ENCODE results near the gene SLC9B2.

Gene SLC9B2

GRCh38 chr4:103098341-103098740 is 21.8 kb upstream of the SLC9B2 start:
- no peak overlapping the region for H3K4me3 ChIP-seq (ENCODE audit: low read depth, low read length)
- no peak for DNase-seq (ENCODE audit: low read depth)

GRCh38 chr4:103097112-103097511 is 20.6 kb upstream of the SLC9B2 start:
- TF ChIP-seq CTCF (IDR thresholded peaks at IDR 0.05; ENCODE audit: low read depth, low read length) (no peak), MYC (IDR thresholded peaks at IDR 0.05; ENCODE audit: low read depth, low read length) (no peak), POLR2A (IDR thresholded peaks at IDR 0.05; ENCODE audit: extremely low read depth, insufficient read length) (no peak)
- TF ChIP-seq, protein P1, sequence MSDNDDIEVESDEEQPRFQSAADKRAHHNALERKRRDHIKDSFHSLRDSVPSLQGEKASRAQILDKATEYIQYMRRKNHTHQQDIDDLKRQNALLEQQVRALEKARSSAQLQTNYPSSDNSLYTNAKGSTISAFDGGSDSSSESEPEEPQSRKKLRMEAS (IDR thresholded peaks at IDR 0.05; ENCODE audit: low read depth, low read length), result no peak
- no peak overlapping the region for H3K4me3 ChIP-seq (ENCODE audit: low read depth, low read length)
- no peak for DNase-seq (ENCODE audit: low read depth)

More at GRCh38 chr4:103098341-103098740, 21.8 kb upstream of the SLC9B2 start:
- TF ChIP-seq CTCF (IDR thresholded peaks at IDR 0.05; ENCODE audit: low read depth, low read length) (no peak), MYC (IDR thresholded peaks at IDR 0.05; ENCODE audit: low read depth, low read length) (no peak), POLR2A (IDR thresholded peaks at IDR 0.05; ENCODE audit: extremely low read depth, insufficient read length) (no peak)
- TF ChIP-seq, protein P1 (IDR thresholded peaks at IDR 0.05; ENCODE audit: low read depth, low read length), result no peak

DNA sequence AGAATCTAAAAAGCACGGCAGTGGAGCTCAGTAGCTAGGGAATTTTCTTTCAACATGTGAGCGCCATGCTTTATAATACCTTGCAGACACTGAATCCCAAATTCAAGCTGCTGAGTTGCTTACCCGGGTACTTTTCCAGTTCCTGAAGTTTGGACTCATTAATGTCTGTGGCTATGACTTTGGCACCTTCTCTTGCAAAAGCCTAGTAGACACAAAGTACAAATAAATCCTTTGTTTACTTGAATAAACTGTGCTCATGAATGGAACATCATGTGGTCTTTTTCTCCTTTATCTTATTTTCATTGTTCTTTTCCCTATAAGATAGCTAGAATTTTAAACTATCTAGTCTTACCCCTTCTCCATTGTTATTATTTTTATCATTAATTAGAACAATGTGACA is 18.5 kb upstream of the SLC9B2 start:
- H3K4me3 ChIP-seq (ENCODE audit: low read depth, low read length), result no peak overlapping the region
- DNase-seq (ENCODE audit: low read depth), result no peak
- TF ChIP-seq, protein P1 (IDR thresholded peaks at IDR 0.05; ENCODE audit: low read depth, low read length), result no peak
- no peak for TF ChIP-seq MYC (IDR thresholded peaks at IDR 0.05; ENCODE audit: low read depth, low read length)
- TF ChIP-seq POLR2A (IDR thresholded peaks at IDR 0.05; ENCODE audit: extremely low read depth, insufficient read length), result no peak
- no peak for TF ChIP-seq CTCF (IDR thresholded peaks at IDR 0.05; ENCODE audit: low read depth, low read length)

DNA sequence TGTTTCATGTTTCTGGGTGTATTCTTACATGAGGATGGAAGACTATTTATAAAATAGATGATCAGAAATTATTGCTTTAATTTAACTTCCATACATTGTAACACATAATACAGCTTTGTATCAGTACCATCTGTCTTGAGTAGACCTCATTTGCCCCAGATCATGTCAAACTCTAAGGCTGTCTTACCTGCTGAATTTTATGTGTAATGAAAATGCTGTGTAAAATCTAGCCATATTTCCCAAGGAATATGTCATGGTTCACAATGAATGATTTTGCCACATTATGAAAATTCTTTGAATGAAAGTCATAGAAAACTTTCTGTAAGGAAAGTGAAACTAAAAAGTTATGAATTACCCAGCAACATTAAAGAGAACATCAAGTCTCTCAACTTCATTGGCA is 15.7 kb upstream of the SLC9B2 start:
- no peak for TF ChIP-seq CTCF (IDR thresholded peaks at IDR 0.05; ENCODE audit: low read depth, low read length)
- no peak for TF ChIP-seq MYC (IDR thresholded peaks at IDR 0.05; ENCODE audit: low read depth, low read length)
- TF ChIP-seq, protein P1 (IDR thresholded peaks at IDR 0.05; ENCODE audit: low read depth, low read length), result no peak
- TF ChIP-seq POLR2A (IDR thresholded peaks at IDR 0.05; ENCODE audit: extremely low read depth, insufficient read length), result no peak
- no peak overlapping the region for H3K4me3 ChIP-seq (ENCODE audit: low read depth, low read length)
- DNase-seq (ENCODE audit: low read depth), result no peak

DNA sequence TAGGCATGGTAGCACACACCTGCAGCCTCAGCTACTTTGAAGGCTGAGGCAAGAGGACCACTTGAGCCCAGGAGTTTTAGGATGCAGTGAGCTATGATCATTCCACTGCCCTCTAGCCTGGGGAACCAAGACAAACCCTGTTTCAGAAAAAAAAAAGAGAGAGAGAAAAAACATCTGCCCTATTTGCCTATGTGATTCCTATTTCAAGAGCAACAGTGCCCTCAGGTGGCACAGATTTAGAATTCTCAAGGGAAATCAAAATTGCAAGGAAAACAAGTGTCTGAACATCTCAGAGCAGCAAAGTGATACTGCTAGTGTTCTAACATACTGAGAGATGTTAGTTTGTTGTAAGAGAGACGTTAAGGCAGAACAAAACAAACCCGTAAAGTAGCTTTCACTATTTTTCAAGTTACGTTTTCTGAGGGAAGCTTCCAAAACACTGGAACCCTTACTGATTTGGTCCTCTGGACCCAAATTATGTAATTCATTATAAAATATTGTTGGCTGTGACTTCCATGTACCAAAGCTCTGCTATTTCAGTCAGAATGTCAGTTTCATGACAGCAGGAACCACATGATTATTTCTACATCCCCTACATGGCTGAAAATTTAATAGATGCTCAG is 15.2 kb upstream of the SLC9B2 start:
- peak; percentile 77 for DNase-seq (ENCODE audit: low read depth)
- TF ChIP-seq CTCF (IDR thresholded peaks at IDR 0.05; ENCODE audit: low read depth, low read length), result peak; percentile 33
- TF ChIP-seq POLR2A (IDR thresholded peaks at IDR 0.05; ENCODE audit: extremely low read depth, insufficient read length), result no peak
- no peak overlapping the region for H3K4me3 ChIP-seq (ENCODE audit: low read depth, low read length)

GRCh38 chr4:103089481-103089880 is 12.9 kb upstream of the SLC9B2 start:
- TF ChIP-seq, protein P1 (IDR thresholded peaks at IDR 0.05; ENCODE audit: low read depth, low read length), result no peak
- TF ChIP-seq POLR2A (IDR thresholded peaks at IDR 0.05; ENCODE audit: extremely low read depth, insufficient read length) (no peak), CTCF (IDR thresholded peaks at IDR 0.05; ENCODE audit: low read depth, low read length) (no peak), MYC (IDR thresholded peaks at IDR 0.05; ENCODE audit: low read depth, low read length) (no peak)
- peak; percentile 18 for DNase-seq (ENCODE audit: low read depth)
- H3K4me3 ChIP-seq (ENCODE audit: low read depth, low read length), result no peak overlapping the region
